IPS-NIHi7 (cell line): Measurements from ENCODE around the gene HSD17B2.
"Not testable (repeated sequence)": the region's sequence is repeated elsewhere in the genome, so short reads cannot be mapped to it uniquely, and the experiment has no call there.

Experiments
- DNase-seq: peaks from one replicate; pipeline ENCODE4 v3.0.0; 2012; ENCODE audit warnings: mixed read lengths; ENCODE audit errors: extremely low spot score

HSD17B2 gene

GRCh38 chr16:82079892-82080291 is 44.8 kb downstream of the HSD17B2 start:
- no peak for DNase-seq

- no peak for DNase-seq
Measured at GRCh38 chr16:82081264-82081663, 46.2 kb downstream of the HSD17B2 start.

GRCh38 chr16:82082097-82082496 is 47.0 kb downstream of the HSD17B2 start:
- DNase-seq = no peak

GRCh38 chr16:82082543-82083244 is 47.6 kb downstream of the HSD17B2 start:
- no peak for DNase-seq

GRCh38 chr16:82083710-82084353 is 48.8 kb downstream of the HSD17B2 start:
- no peak for DNase-seq

GRCh38 chr16:82085011-82085779 is 50.1 kb downstream of the HSD17B2 start:
- no peak for DNase-seq

- DNase-seq = no peak
Measured at GRCh38 chr16:82088483-82088882, 53.4 kb downstream of the HSD17B2 start.

GRCh38 chr16:82091241-82091640 is 56.2 kb downstream of the HSD17B2 start:
- no peak for DNase-seq

GRCh38 chr16:82092711-82093110 is 57.7 kb downstream of the HSD17B2 start:
- no peak for DNase-seq

- DNase-seq = no peak
Measured at GRCh38 chr16:82093666-82094300, 58.7 kb downstream of the HSD17B2 start.

GRCh38 chr16:82094942-82095540 is 60.0 kb downstream of the HSD17B2 start:
- peak; percentile 30 for DNase-seq

GRCh38 chr16:82096641-82097040 is 61.6 kb downstream of the HSD17B2 start:
- no peak for DNase-seq

GRCh38 chr16:82105107-82105506 is 70.1 kb downstream of the HSD17B2 start:
- DNase-seq = no peak

- no peak for DNase-seq
Measured at GRCh38 chr16:82108100-82108499, 73.0 kb downstream of the HSD17B2 start.

- no peak for DNase-seq
Measured at GRCh38 chr16:82108774-82109173, 73.7 kb downstream of the HSD17B2 start.

- not testable (repeated sequence) for DNase-seq
Measured at GRCh38 chr16:82109266-82109665, 74.2 kb downstream of the HSD17B2 start.

- no peak for DNase-seq
Measured at GRCh38 chr16:82111944-82112343, 76.9 kb downstream of the HSD17B2 start.

- DNase-seq = no peak
Measured at GRCh38 chr16:82113741-82114140, 78.7 kb downstream of the HSD17B2 start.

- DNase-seq = no peak
Measured at GRCh38 chr16:82116535-82116934, 81.5 kb downstream of the HSD17B2 start.

- no peak for DNase-seq
Measured at GRCh38 chr16:82118749-82119148, 83.7 kb downstream of the HSD17B2 start.

- no peak for DNase-seq
Measured at GRCh38 chr16:82119405-82119804, 84.4 kb downstream of the HSD17B2 start.

- DNase-seq = no peak
Measured at GRCh38 chr16:82124651-82125050, 89.6 kb downstream of the HSD17B2 start.
